ENCODE results near the gene PIGBOS1.

DNA sequence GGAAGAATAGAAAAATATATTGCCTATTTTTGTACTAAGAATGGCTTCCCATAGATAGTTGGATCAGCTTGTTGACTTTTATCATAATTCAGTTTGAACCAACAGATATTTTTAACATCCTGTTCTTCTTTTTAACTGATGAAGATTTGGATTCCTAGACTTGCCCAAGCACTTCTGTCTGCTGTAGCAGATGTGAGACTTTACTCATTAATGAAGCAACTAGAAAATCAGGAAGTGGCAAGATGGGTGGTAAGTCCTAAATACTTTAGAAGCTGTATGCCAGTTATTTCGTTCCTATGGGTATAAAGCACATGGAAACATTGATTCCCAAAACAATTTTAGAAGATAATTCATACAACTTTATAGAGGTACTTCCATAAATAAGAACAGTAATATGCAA, 8.5 kb upstream of the PIGBOS1 start:
- TF ChIP-seq EZH2 (IDR thresholded peaks at IDR 0.05) = no peak
- TF ChIP-seq, protein P1, sequence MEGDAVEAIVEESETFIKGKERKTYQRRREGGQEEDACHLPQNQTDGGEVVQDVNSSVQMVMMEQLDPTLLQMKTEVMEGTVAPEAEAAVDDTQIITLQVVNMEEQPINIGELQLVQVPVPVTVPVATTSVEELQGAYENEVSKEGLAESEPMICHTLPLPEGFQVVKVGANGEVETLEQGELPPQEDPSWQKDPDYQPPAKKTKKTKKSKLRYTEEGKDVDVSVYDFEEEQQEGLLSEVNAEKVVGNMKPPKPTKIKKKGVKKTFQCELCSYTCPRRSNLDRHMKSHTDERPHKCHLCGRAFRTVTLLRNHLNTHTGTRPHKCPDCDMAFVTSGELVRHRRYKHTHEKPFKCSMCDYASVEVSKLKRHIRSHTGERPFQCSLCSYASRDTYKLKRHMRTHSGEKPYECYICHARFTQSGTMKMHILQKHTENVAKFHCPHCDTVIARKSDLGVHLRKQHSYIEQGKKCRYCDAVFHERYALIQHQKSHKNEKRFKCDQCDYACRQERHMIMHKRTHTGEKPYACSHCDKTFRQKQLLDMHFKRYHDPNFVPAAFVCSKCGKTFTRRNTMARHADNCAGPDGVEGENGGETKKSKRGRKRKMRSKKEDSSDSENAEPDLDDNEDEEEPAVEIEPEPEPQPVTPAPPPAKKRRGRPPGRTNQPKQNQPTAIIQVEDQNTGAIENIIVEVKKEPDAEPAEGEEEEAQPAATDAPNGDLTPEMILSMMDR (IDR thresholded peaks at IDR 0.05) = no peak

Measured in neural progenitor cell (in vitro differentiated cells).